HL-60 (cell line): ENCODE measurements around the gene ATF3.
A peak's percentile ranks its signal among the peaks of the same experiment; 100 is the strongest.

ENCODE experiments used
- DNase-seq, 2 experiments: peaks; one replicate each; pipeline ENCODE4 v3.0.0-alpha.2; 2010 to 2020; ENCODE audit warnings: low read depth in 1 of 2, low spot score in 1 of 2
- H3K27ac ChIP-seq: fragments of 250-450 bp; sonication (Bioruptor Pico); replicated peaks from 2 replicates; pipeline ENCODE4 v1.5.1; 2020; ENCODE audit warnings: mild to moderate bottlenecking, moderate library complexity
- H3K27me3 ChIP-seq: fragments of 250-450 bp; sonication (Bioruptor Pico); 2 replicates; pipeline ENCODE4 v1.5.1; 2021; ENCODE audit warnings: mild to moderate bottlenecking, moderate library complexity; ENCODE audit not compliant: insufficient read depth, poor library complexity, severe bottlenecking
- H3K4me3 ChIP-seq: replicated peaks from 2 replicates; pipeline ENCODE4 v1.5.1; 2011; ENCODE audit warnings: mild to moderate bottlenecking, control low read depth, low read length; ENCODE audit not compliant: insufficient read depth
- GABPA ChIP-seq: IDR thresholded peaks from 2 replicates; pipeline ENCODE4 v1.6.1; 2012; ENCODE audit warnings: low read depth
- POLR2AphosphoS5 ChIP-seq: IDR thresholded peaks from 2 replicates; pipeline ENCODE4 v1.6.1; 2012; ENCODE audit warnings: low read depth
- REST ChIP-seq: IDR thresholded peaks from 2 replicates; pipeline ENCODE4 v1.6.1; 2012; ENCODE audit warnings: low read depth; ENCODE audit not compliant: insufficient replicate concordance
- SPI1 ChIP-seq: IDR thresholded peaks from 2 replicates; pipeline ENCODE4 v1.6.1; 2012; ENCODE audit warnings: low read depth, mild to moderate bottlenecking, borderline replicate concordance
- TF ChIP-seq, protein P1 (sequence below): IDR thresholded peaks from one replicate; pipeline ENCODE4 v1.5.1; 2011; ENCODE audit warnings: low read length, control low read depth, inconsistent platforms; ENCODE audit not compliant: insufficient read depth

Gene ATF3

DNA sequence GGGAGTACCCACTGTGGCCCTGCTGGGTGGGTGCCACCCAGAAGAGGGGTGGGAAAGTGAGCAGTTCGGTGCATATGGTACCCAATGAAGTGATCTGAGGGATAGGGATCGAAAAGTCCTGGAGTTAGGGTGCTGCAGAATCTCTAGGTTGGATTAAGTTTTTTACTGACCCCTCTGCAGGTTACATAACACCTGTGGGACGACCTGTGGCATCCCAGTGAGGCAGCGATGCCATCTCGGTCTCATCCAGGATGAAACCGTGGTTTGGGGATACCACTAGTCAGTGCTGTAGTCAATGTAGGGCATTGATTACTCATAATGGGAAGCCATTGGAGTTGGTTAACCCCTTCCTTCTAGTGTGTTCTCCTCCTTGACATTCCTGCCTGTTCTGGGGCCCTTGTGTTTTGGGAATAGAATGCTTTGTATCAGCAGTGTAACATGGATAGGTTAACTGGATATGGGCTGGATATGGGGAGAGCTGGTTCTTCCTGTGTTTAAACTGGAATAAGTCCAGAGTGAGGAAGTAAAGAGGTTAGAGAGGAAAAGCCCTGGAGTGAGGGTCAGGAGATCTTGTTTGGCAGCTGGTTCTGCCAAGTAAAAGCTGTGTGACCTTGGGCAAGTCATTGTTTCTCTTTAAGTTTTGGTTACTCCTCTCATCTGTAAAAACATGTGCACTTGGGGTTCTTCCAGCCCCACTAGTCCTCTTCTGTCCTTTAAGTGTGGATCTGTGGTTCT, 42.8 kb upstream of the ATF3 start:
- no peaks in the 10 kb centered on the region for H3K27me3 ChIP-seq
- no peak for TF ChIP-seq SPI1
- TF ChIP-seq POLR2AphosphoS5, result no peak
- TF ChIP-seq, protein P1, sequence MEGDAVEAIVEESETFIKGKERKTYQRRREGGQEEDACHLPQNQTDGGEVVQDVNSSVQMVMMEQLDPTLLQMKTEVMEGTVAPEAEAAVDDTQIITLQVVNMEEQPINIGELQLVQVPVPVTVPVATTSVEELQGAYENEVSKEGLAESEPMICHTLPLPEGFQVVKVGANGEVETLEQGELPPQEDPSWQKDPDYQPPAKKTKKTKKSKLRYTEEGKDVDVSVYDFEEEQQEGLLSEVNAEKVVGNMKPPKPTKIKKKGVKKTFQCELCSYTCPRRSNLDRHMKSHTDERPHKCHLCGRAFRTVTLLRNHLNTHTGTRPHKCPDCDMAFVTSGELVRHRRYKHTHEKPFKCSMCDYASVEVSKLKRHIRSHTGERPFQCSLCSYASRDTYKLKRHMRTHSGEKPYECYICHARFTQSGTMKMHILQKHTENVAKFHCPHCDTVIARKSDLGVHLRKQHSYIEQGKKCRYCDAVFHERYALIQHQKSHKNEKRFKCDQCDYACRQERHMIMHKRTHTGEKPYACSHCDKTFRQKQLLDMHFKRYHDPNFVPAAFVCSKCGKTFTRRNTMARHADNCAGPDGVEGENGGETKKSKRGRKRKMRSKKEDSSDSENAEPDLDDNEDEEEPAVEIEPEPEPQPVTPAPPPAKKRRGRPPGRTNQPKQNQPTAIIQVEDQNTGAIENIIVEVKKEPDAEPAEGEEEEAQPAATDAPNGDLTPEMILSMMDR, result no peak
- no peak for TF ChIP-seq REST
- TF ChIP-seq GABPA, result no peak

GRCh38 chr1:212566522-212567479, 41.8 kb upstream of the ATF3 start:
- TF ChIP-seq GABPA (no peak), SPI1 (no peak), POLR2AphosphoS5 (no peak), REST (no peak)
- TF ChIP-seq, protein P1, result no peak
- no peaks in the 10 kb centered on the region for H3K27me3 ChIP-seq
- no peak for DNase-seq
- no peak overlapping the region for H3K27ac ChIP-seq
- peak overlapping the region; percentile 46 for H3K4me3 ChIP-seq

More for the DNA sequence above, 42.8 kb upstream of the ATF3 start:
- H3K4me3 ChIP-seq, result no peak overlapping the region
- no peak for DNase-seq
- no peak overlapping the region for H3K27ac ChIP-seq

DNA sequence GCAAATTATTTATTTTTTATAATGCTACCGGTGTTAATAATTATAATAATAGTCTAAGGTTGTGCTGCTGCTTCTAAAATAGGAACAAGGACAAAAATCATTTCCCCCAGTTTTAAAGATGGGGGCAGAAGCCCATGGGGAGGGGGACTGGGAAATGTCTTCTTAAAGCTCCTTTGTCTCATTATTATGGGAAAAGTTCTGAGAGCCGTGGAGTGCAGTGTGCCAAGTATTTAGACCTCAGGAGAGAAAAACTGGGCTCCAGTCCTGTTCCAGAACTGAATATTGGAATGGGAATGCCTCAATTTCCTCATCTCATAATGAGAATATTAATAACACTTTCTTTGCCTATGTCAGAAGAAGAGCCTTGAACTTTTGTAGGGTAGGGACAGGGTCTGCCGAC, 40.9 kb upstream of the ATF3 start:
- no peak for DNase-seq
- TF ChIP-seq SPI1 (no peak), POLR2AphosphoS5 (no peak), REST (no peak), GABPA (no peak)
- TF ChIP-seq, protein P1, result no peak
- Histone ChIP-seq H3K27me3 (no peaks in the 10 kb centered on the region), H3K4me3 (no peak overlapping the region), H3K27ac (no peak overlapping the region)
